HL-60 (cell line): ENCODE data around the gene EAF2.

Source experiments
- DNase-seq, 2 experiments: peaks; one replicate each; pipeline ENCODE4 v3.0.0-alpha.2; 2010 to 2020; ENCODE audit warnings: low read depth in 1 of 2, low spot score in 1 of 2
- H3K27ac ChIP-seq: fragments of 250-450 bp; sonication (Bioruptor Pico); replicated peaks from 2 replicates; pipeline ENCODE4 v1.5.1; 2020; ENCODE audit warnings: mild to moderate bottlenecking, moderate library complexity
- H3K27me3 ChIP-seq: fragments of 250-450 bp; sonication (Bioruptor Pico); 2 replicates; pipeline ENCODE4 v1.5.1; 2021; ENCODE audit warnings: mild to moderate bottlenecking, moderate library complexity; ENCODE audit not compliant: insufficient read depth, poor library complexity, severe bottlenecking
- H3K4me3 ChIP-seq: replicated peaks from 2 replicates; pipeline ENCODE4 v1.5.1; 2011; ENCODE audit warnings: mild to moderate bottlenecking, control low read depth, low read length; ENCODE audit not compliant: insufficient read depth
- CTCF ChIP-seq: IDR thresholded peaks from one replicate; pipeline ENCODE4 v1.5.1; 2011; ENCODE audit warnings: low read length, control low read depth, inconsistent platforms; ENCODE audit not compliant: insufficient read depth
- GABPA ChIP-seq: IDR thresholded peaks from 2 replicates; pipeline ENCODE4 v1.6.1; 2012; ENCODE audit warnings: low read depth
- POLR2AphosphoS5 ChIP-seq: IDR thresholded peaks from 2 replicates; pipeline ENCODE4 v1.6.1; 2012; ENCODE audit warnings: low read depth
- REST ChIP-seq: IDR thresholded peaks from 2 replicates; pipeline ENCODE4 v1.6.1; 2012; ENCODE audit warnings: low read depth; ENCODE audit not compliant: insufficient replicate concordance
- SPI1 ChIP-seq: IDR thresholded peaks from 2 replicates; pipeline ENCODE4 v1.6.1; 2012; ENCODE audit warnings: low read depth, mild to moderate bottlenecking, borderline replicate concordance

Gene EAF2

GRCh38 chr3:121895736-121896135, 60.7 kb downstream of the EAF2 start:
- TF ChIP-seq SPI1 (no peak), REST (no peak), GABPA (no peak), POLR2AphosphoS5 (no peak), CTCF (no peak)
- no peak for DNase-seq
- Histone ChIP-seq H3K27me3 (no peaks in the 10 kb centered on the region), H3K4me3 (no peak overlapping the region), H3K27ac (no peak overlapping the region)

GRCh38 chr3:121896823-121897222, 61.8 kb downstream of the EAF2 start:
- Histone ChIP-seq H3K4me3 (no peak overlapping the region), H3K27ac (no peak overlapping the region), H3K27me3 (no peaks in the 10 kb centered on the region)
- TF ChIP-seq REST (no peak), GABPA (no peak), SPI1 (no peak), CTCF (no peak), POLR2AphosphoS5 (no peak)
- DNase-seq: no peak

GRCh38 chr3:121897296-121897695, 62.3 kb downstream of the EAF2 start:
- Histone ChIP-seq H3K4me3 (no peak overlapping the region), H3K27me3 (no peaks in the 10 kb centered on the region), H3K27ac (no peak overlapping the region)
- TF ChIP-seq GABPA (no peak), REST (no peak), POLR2AphosphoS5 (no peak), SPI1 (no peak), CTCF (no peak)
- DNase-seq: no peak
